Loucy (cell line): ENCODE measurements around the gene ZNF600.
"Not testable (repeated sequence)": the region's sequence is repeated elsewhere in the genome, so short reads cannot be mapped to it uniquely, and the experiment has no call there.

Experiments
- EZH2phosphoT487 ChIP-seq: fragments of 200-600 bp; IDR thresholded peaks from 2 replicates; pipeline ENCODE4 v1.6.1; 2018; ENCODE audit warnings: antibody characterized with exemption, mild to moderate bottlenecking, moderate library complexity, borderline replicate concordance
- TF ChIP-seq, protein P1 (sequence below): fragments of 200-600 bp; sonication (generic); conservative IDR thresholded peaks from 2 replicates; pipeline ENCODE4 v1.5.1; 2014; ENCODE audit warnings: mild to moderate bottlenecking, antibody characterized with exemption, low read length

- TF ChIP-seq, protein P1, sequence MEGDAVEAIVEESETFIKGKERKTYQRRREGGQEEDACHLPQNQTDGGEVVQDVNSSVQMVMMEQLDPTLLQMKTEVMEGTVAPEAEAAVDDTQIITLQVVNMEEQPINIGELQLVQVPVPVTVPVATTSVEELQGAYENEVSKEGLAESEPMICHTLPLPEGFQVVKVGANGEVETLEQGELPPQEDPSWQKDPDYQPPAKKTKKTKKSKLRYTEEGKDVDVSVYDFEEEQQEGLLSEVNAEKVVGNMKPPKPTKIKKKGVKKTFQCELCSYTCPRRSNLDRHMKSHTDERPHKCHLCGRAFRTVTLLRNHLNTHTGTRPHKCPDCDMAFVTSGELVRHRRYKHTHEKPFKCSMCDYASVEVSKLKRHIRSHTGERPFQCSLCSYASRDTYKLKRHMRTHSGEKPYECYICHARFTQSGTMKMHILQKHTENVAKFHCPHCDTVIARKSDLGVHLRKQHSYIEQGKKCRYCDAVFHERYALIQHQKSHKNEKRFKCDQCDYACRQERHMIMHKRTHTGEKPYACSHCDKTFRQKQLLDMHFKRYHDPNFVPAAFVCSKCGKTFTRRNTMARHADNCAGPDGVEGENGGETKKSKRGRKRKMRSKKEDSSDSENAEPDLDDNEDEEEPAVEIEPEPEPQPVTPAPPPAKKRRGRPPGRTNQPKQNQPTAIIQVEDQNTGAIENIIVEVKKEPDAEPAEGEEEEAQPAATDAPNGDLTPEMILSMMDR: not testable (repeated sequence)
- TF ChIP-seq EZH2phosphoT487: not testable (repeated sequence)
Measured at GRCh38 chr19:52741371-52741770, 45.2 kb downstream of the ZNF600 start.
